H9 (cell line): ENCODE measurements around the gene PXDC1. TPM values are rescaled to one million over a fixed set of nuclear protein-coding genes. Genes with fewer than 3 reads are reported as not detected.
"Not testable (repeated sequence)": the region's sequence is repeated elsewhere in the genome, so short reads cannot be mapped to it uniquely, and the experiment has no call there.

ENCODE experiments used
- DNase-seq: peaks from one replicate; pipeline ENCODE4 v3.0.0-alpha.2; 2017
- H2AFZ ChIP-seq: one replicate; pipeline ENCODE4 v1.6.1; 2013; ENCODE audit warnings: mild to moderate bottlenecking, low read length, control low read depth, moderate library complexity
- H2AK5ac ChIP-seq: 2 replicates; pipeline ENCODE4 v1.6.1; 2013; ENCODE audit warnings: low read length, control low read depth, mixed read lengths; ENCODE audit not compliant: insufficient read length
- H2BK120ac ChIP-seq: one replicate; pipeline ENCODE4 v1.6.1; 2013; ENCODE audit warnings: low read depth, mild to moderate bottlenecking, low read length, control low read depth, inconsistent platforms; ENCODE audit not compliant: poor library complexity, severe bottlenecking
- H2BK12ac ChIP-seq: 2 replicates; pipeline ENCODE4 v1.6.1; 2013; ENCODE audit warnings: low read length, control low read depth, mixed read lengths, low read depth; ENCODE audit not compliant: insufficient read length
- H2BK15ac ChIP-seq: 2 replicates; pipeline ENCODE4 v1.6.1; 2013; ENCODE audit warnings: low read depth, low read length, control low read depth
- H2BK20ac ChIP-seq: one replicate; pipeline ENCODE4 v1.6.1; 2013; ENCODE audit warnings: low read depth, mild to moderate bottlenecking, low read length, control low read depth, inconsistent platforms; ENCODE audit not compliant: poor library complexity, severe bottlenecking
- H2BK5ac ChIP-seq: 2 replicates; pipeline ENCODE4 v1.6.1; 2013; ENCODE audit warnings: low read length, control low read depth, mixed read lengths; ENCODE audit not compliant: insufficient read length
- H3K14ac ChIP-seq: 2 replicates; pipeline ENCODE4 v1.6.1; 2013; ENCODE audit warnings: low read length, control low read depth; ENCODE audit not compliant: insufficient read depth
- H3K18ac ChIP-seq: 2 replicates; pipeline ENCODE4 v1.6.1; 2013; ENCODE audit warnings: low read depth, mild to moderate bottlenecking, mixed read lengths, low read length, control low read depth; ENCODE audit not compliant: insufficient read length
- H3K23ac ChIP-seq: 2 replicates; pipeline ENCODE4 v1.6.1; 2013; ENCODE audit warnings: low read length, control low read depth, mixed read lengths, low read depth; ENCODE audit not compliant: insufficient read length
- H3K23me2 ChIP-seq: 2 replicates; pipeline ENCODE4 v1.6.1; 2013; ENCODE audit warnings: low read depth, mild to moderate bottlenecking, mixed read lengths, low read length, control low read depth; ENCODE audit not compliant: insufficient read length, poor library complexity, severe bottlenecking
- H3K27ac ChIP-seq: 2 replicates; pipeline ENCODE4 v1.5.1; 2013; ENCODE audit warnings: low read length, control low read depth, mixed read lengths, low read depth; ENCODE audit not compliant: insufficient read length
- H3K27me3 ChIP-seq: 2 replicates; pipeline ENCODE4 v1.6.1; 2013; ENCODE audit warnings: low read length, control low read depth, inconsistent platforms; ENCODE audit not compliant: insufficient read depth
- H3K4ac ChIP-seq: 2 replicates; pipeline ENCODE4 v1.6.1; 2013; ENCODE audit warnings: low read depth, mild to moderate bottlenecking, control low read depth, inconsistent platforms, low read length, moderate library complexity
- H3K4me1 ChIP-seq: 2 replicates; pipeline ENCODE4 v1.6.1; 2013; ENCODE audit warnings: low read length, control low read depth, inconsistent platforms; ENCODE audit not compliant: insufficient read depth
- H3K4me2 ChIP-seq: 2 replicates; pipeline ENCODE4 v1.6.1; 2013; ENCODE audit warnings: low read length, control low read depth, mixed read lengths; ENCODE audit not compliant: insufficient read length, insufficient read depth
- H3K56ac ChIP-seq: 2 replicates; pipeline ENCODE4 v1.6.1; 2013; ENCODE audit warnings: low read depth, mild to moderate bottlenecking, mixed read lengths, low read length, control low read depth; ENCODE audit not compliant: insufficient read length
- H3K79me1 ChIP-seq: 2 replicates; pipeline ENCODE4 v1.6.1; 2013; ENCODE audit warnings: low read depth, mild to moderate bottlenecking, moderate library complexity, low read length, control low read depth, inconsistent platforms; ENCODE audit not compliant: insufficient read depth, poor library complexity, severe bottlenecking
- H3K79me2 ChIP-seq: 2 replicates; pipeline ENCODE4 v1.6.1; 2013; ENCODE audit warnings: low read length, control low read depth, inconsistent platforms; ENCODE audit not compliant: insufficient read depth
- H3K9ac ChIP-seq: 2 replicates; pipeline ENCODE4 v1.6.1; 2013; ENCODE audit warnings: low read length, control low read depth, mixed read lengths; ENCODE audit not compliant: insufficient read length; ENCODE audit errors: extremely low read depth
- H3K9me3 ChIP-seq: one replicate; pipeline ENCODE4 v1.6.1; 2013; ENCODE audit warnings: low read depth, low read length, inconsistent platforms; ENCODE audit not compliant: control insufficient read depth
- H3T11ph ChIP-seq: one replicate; pipeline ENCODE4 v1.6.1; 2013; ENCODE audit warnings: mild to moderate bottlenecking, low read length, control low read depth, inconsistent platforms
- H4K20me1 ChIP-seq: one replicate; pipeline ENCODE4 v1.6.1; 2013; ENCODE audit not compliant: control insufficient read depth, insufficient read length, insufficient read depth
- H4K5ac ChIP-seq: 2 replicates; pipeline ENCODE4 v1.6.1; 2013; ENCODE audit warnings: low read depth, mild to moderate bottlenecking, mixed read lengths, low read length, control low read depth; ENCODE audit not compliant: insufficient read length
- H4K8ac ChIP-seq: replicated peaks from 2 replicates; pipeline ENCODE4 v1.6.1; 2013; ENCODE audit warnings: low read length, control low read depth, mixed read lengths, low read depth; ENCODE audit not compliant: insufficient read length
- H4K91ac ChIP-seq: 2 replicates; pipeline ENCODE4 v1.6.1; 2013; ENCODE audit warnings: low read depth, mild to moderate bottlenecking, moderate library complexity, mixed read lengths, low read length, control low read depth; ENCODE audit not compliant: insufficient read length
- H3K27ac Mint-ChIP-seq, 3 experiments: 2 replicates in 2 of 3; 3 replicates in 1 of 3; pipeline ENCODE4 v1.8.0; 2020 to 2021; ENCODE audit warnings: mixed read lengths in 3 of 3, mild to moderate bottlenecking in 1 of 3, moderate library complexity in 1 of 3
- H3K27me3 Mint-ChIP-seq: 2 replicates; pipeline ENCODE4 v1.8.0; 2021; ENCODE audit warnings: low read depth, mild to moderate bottlenecking, moderate library complexity, mixed read lengths
- H3K36me3 Mint-ChIP-seq, 3 experiments: 2 replicates in 2 of 3; 3 replicates in 1 of 3; pipeline ENCODE4 v1.8.0; 2020 to 2021; ENCODE audit warnings: low read depth in 3 of 3, mixed read lengths in 3 of 3; ENCODE audit not compliant: insufficient read depth in 1 of 3
- H3K4me1 Mint-ChIP-seq, 2 experiments: 2 replicates each; pipeline ENCODE4 v1.8.0; 2020; ENCODE audit warnings: mixed read lengths in 2 of 2
- H3K4me3 Mint-ChIP-seq, 2 experiments: 2 replicates in 1 of 2; 3 replicates in 1 of 2; pipeline ENCODE4 v1.8.0; 2020 to 2021; ENCODE audit warnings: mild to moderate bottlenecking in 2 of 2, mixed read lengths in 2 of 2, moderate library complexity in 1 of 2
- H3K9me3 Mint-ChIP-seq, 2 experiments: 2 replicates in 1 of 2; 3 replicates in 1 of 2; pipeline ENCODE4 v1.8.0; 2020; ENCODE audit warnings: mild to moderate bottlenecking in 2 of 2, mixed read lengths in 2 of 2, moderate library complexity in 1 of 2
- CTCF ChIP-seq: fragments of 200-600 bp; sonication (generic); conservative IDR thresholded peaks from 3 replicates; pipeline ENCODE4 v1.8.0; 2021; ENCODE audit warnings: antibody characterized with exemption, mild to moderate bottlenecking
- WGBS: extraction: QIAGEN DNeasy Blood & Tissue Kit; methylation state at CpG from one replicate; pipeline ENCODE4 v1.1.7; 2013; ENCODE audit warnings: missing lambda C conversion rate, low lambda C conversion rate, mixed read lengths; ENCODE audit not compliant: insufficient read length; ENCODE audit errors: extremely low coverage; 5-methylcytosine and 5-hydroxymethylcytosine counted together
- total RNA-seq: library from RNA; stranded (reverse); gene quantifications from 2 replicates; pipeline ENCODE4 v1.2.1, GENCODE V29; 2021

Gene PXDC1
- total RNA-seq, 1 experiment from 2014 or later, result 3.1 TPM

GRCh38 chr6:3721810-3722621 lies 29.5 kb downstream of the PXDC1 start:
- H2BK12ac ChIP-seq, result no peak overlapping the region
- peaks cover 0 to 2% (median 0%) of the 10 kb centered on the region in 3 experiments; a peak in 2 of 7 replicates for H3K36me3 Mint-ChIP-seq
- no peaks in the 10 kb centered on the region for H3K27me3 ChIP-seq
- H3K4me3 Mint-ChIP-seq, result peak overlapping the region in 1 of 2 experiments; percentile 1; a peak in 1 of 5 replicates
- no peak overlapping the region for H4K8ac ChIP-seq
- H3K9me3 Mint-ChIP-seq, result peaks cover 2 to 4% of the 10 kb centered on the region in 2 experiments; a peak in 2 of 5 replicates
- no peak overlapping the region for H3K4ac ChIP-seq
- no peaks in the 10 kb centered on the region for H3K9me3 ChIP-seq
- WGBS, result no CpG with 5 or more reads among the region's 11 CpGs
- H3K56ac ChIP-seq, result no peak overlapping the region
- peak overlapping the region in 1 of 3 experiments; percentile 30; a peak in 1 of 7 replicates for H3K27ac Mint-ChIP-seq
- no peaks in the 10 kb centered on the region for H3K79me1 ChIP-seq
- H3K9ac ChIP-seq, result no peak overlapping the region
- no peak overlapping the region for H3K14ac ChIP-seq
- H2BK20ac ChIP-seq, result no peak overlapping the region
- H3K23me2 ChIP-seq, result no peaks in the 10 kb centered on the region
- no peak overlapping the region for H2AK5ac ChIP-seq
- no peak overlapping the region for H3K27ac ChIP-seq
- H3K4me1 ChIP-seq, result peaks cover 6% of the 10 kb centered on the region; the same call in 1 of the 2 replicates
- H3T11ph ChIP-seq, result no peak overlapping the region
- H4K5ac ChIP-seq, result no peak overlapping the region
- no peak overlapping the region for H2BK5ac ChIP-seq
- no peaks in the 10 kb centered on the region for H3K79me2 ChIP-seq
- DNase-seq, result no peak
- no peaks in the 10 kb centered on the region for H4K20me1 ChIP-seq
- H3K18ac ChIP-seq, result no peak overlapping the region
- H2BK120ac ChIP-seq, result no peak overlapping the region
- H3K4me1 Mint-ChIP-seq, result peaks cover 33% of the 10 kb centered on the region in 2 experiments
- no peak overlapping the region for H2BK15ac ChIP-seq
- H2AFZ ChIP-seq, result no peak overlapping the region
- H3K4me2 ChIP-seq, result no peak overlapping the region
- H3K23ac ChIP-seq, result no peak overlapping the region
- no peak for TF ChIP-seq CTCF
- H4K91ac ChIP-seq, result no peak overlapping the region
- peaks cover 2% of the 10 kb centered on the region; the same call in 1 of the 2 replicates for H3K27me3 Mint-ChIP-seq

GRCh38 chr6:3720770-3721169 lies 30.7 kb downstream of the PXDC1 start:
- H4K5ac ChIP-seq, H3K9ac ChIP-seq, H3K4ac ChIP-seq, H2BK120ac ChIP-seq, H2BK15ac ChIP-seq, H3K23ac ChIP-seq, H4K91ac ChIP-seq, H2AK5ac ChIP-seq, H3K23me2 ChIP-seq, H3K27me3 Mint-ChIP-seq, H3K9me3 Mint-ChIP-seq, H3K4me1 ChIP-seq, H3K79me1 ChIP-seq, H2BK20ac ChIP-seq, H4K8ac ChIP-seq, H3K14ac ChIP-seq, H2BK12ac ChIP-seq, H3K18ac ChIP-seq, H3K9me3 ChIP-seq, H3K27me3 ChIP-seq, H3K4me3 Mint-ChIP-seq, DNase-seq, H3K36me3 Mint-ChIP-seq, H3K79me2 ChIP-seq, H4K20me1 ChIP-seq, H2AFZ ChIP-seq, H3K56ac ChIP-seq, H3T11ph ChIP-seq, H2BK5ac ChIP-seq, H3K4me2 ChIP-seq, H3K27ac Mint-ChIP-seq, H3K27ac ChIP-seq: not testable (repeated sequence)
- no CpG with 5 or more reads among the region's 24 CpGs for WGBS
- peaks cover 33% of the 10 kb centered on the region in 2 experiments for H3K4me1 Mint-ChIP-seq
